Activated CD8-positive, alpha-beta memory T cell treated with anti-CD3 and anti-CD28 coated beads, Interleukin-2, amount 10 ng/mL, durations not matched to agents 7 days and 5 days (primary cell): Measurements from ENCODE around the gene TOLLIP. TPM values are rescaled to one million over a fixed set of nuclear protein-coding genes. Genes with fewer than 3 reads are reported as not detected.

ENCODE experiments used
- ATAC-seq: fragments of 150-1000 bp; cut with Tn5 transposase; one replicate; pipeline ENCODE4 v1.10.0; 2021; ENCODE audit warnings: moderate library complexity
- CTCF ChIA-PET: fragments of 350-600 bp; sonication (Branson Sonifier 250); formaldehyde crosslinking; loops from one replicate; lab custom pipeline; 2021; ENCODE audit warnings: antibody characterized with exemption; lab: Charles Lee
- DNase-seq: peaks from one replicate; pipeline ENCODE4 v3.0.0-alpha.2; 2020
- H3K27ac Mint-ChIP-seq: one replicate; pipeline ENCODE4 v1.8.0; 2021; ENCODE audit warnings: mild to moderate bottlenecking, mixed read lengths
- H3K27me3 Mint-ChIP-seq: one replicate; pipeline ENCODE4 v1.8.0; 2021; ENCODE audit warnings: mixed read lengths
- H3K36me3 Mint-ChIP-seq: one replicate; pipeline ENCODE4 v1.8.0; 2021; ENCODE audit warnings: mild to moderate bottlenecking, mixed read lengths
- H3K4me1 Mint-ChIP-seq: one replicate; pipeline ENCODE4 v1.8.0; 2021; ENCODE audit warnings: mixed read lengths
- H3K4me3 Mint-ChIP-seq: one replicate; pipeline ENCODE4 v1.8.0; 2021; ENCODE audit warnings: mild to moderate bottlenecking, moderate library complexity, mixed read lengths
- H3K9me3 Mint-ChIP-seq: one replicate; pipeline ENCODE4 v1.8.0; 2022; ENCODE audit warnings: low read depth, mixed read lengths
- total RNA-seq, 2 experiments: library from RNA; stranded (reverse); gene quantifications; one replicate each; pipeline ENCODE4 v1.2.3, GENCODE V29; 2021

The TOLLIP gene
- total RNA-seq, 2 experiments from 2014 or later: 33.3 to 35.8 TPM

DNA sequence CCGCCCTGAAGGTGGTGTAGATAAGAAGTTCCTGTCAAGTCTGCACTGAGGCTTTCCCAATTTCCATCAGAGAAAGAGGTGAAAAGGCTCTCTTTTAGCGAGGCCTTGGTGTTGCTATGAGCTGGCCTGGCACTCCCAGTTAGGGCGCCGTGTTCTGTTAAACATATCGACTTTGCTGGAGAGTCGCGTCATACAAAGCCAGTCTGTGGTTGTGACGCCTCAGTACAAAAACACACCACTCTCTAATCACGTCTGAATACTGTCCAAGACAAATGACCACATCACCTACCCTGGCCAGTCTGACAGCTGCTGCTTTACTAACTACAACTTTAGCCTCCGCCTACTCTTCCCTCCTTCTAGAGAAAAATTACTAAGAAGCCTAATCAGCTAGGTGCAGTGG lies 8.0 kb upstream of the TOLLIP start:
- Mint-ChIP-seq H3K4me1 (no peaks in the 10 kb centered on the region), H3K27me3 (peaks cover 31% of the 10 kb centered on the region), H3K4me3 (no peak overlapping the region), H3K9me3 (peaks cover 1% of the 10 kb centered on the region), H3K27ac (no peak overlapping the region), H3K36me3 (peaks cover 3% of the 10 kb centered on the region)
- CTCF ChIA-PET: no interaction called here
- DNase-seq: no peak
- ATAC-seq: no peak

DNA sequence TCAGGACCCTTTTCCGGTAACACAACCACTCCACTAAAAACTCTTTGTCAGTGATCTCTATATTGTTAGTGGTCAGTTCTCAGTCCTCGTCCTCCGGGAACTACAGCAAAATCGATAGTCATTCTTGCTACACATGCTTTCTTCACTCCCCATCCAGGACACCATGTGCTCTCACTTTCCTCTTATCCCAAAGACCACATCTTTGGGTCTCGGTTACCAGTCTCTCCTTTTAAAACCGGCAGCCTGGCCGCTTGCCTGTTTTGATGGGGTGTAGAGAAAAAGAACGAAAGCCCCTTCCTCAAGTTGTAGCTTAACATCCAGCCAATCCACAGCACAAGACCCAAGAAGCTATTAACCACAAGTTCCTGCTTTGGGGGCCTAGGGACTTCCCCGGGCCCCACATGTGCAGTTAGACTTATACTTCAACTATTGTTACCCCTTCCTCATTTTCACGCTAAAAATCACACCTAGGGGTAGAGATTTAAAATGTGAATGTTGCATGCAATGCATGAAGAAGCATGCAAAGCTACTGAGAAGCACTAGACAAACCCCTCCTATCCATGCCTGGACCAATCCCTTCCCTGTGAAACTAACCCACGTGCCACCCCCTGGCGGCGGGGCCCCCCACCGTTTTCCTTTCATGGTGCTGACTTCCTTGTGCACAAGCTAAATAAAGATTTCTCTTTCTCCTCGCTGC lies 1.5 kb upstream of the TOLLIP start:
- CTCF ChIA-PET: interaction anchor here (0.8 to 3.0 kb wide), 5 partner anchors 17 to 264 kb away, joined by 3 to 10 read pairs (median 3); no protein-coding TSS in a partner anchor
- ATAC-seq (no peak), DNase-seq (peak; percentile 79)
- peaks cover 7% of the 10 kb centered on the region for H3K9me3 Mint-ChIP-seq
- H3K36me3 Mint-ChIP-seq: peaks cover 19% of the 10 kb centered on the region
- peaks cover 29% of the 10 kb centered on the region for H3K4me1 Mint-ChIP-seq
- peaks cover 18% of the 10 kb centered on the region for H3K27me3 Mint-ChIP-seq
- peak overlapping the region; percentile 96 for H3K27ac Mint-ChIP-seq
- H3K4me3 Mint-ChIP-seq: peak overlapping the region; percentile 88

GRCh38 chr11:1310318-1310687 lies 871 bp upstream of the TOLLIP start:
- CTCF ChIA-PET: interaction anchor here (1.0 to 3.0 kb wide), 4 partner anchors 18 to 73 kb away, joined by 3 to 10 read pairs (median 4); no protein-coding TSS in a partner anchor
- peaks cover 19% of the 10 kb centered on the region for H3K36me3 Mint-ChIP-seq
- H3K9me3 Mint-ChIP-seq: peaks cover 7% of the 10 kb centered on the region
- DNase-seq (no peak), ATAC-seq (no peak)
- peak overlapping the region; percentile 96 for H3K27ac Mint-ChIP-seq
- H3K4me3 Mint-ChIP-seq: peak overlapping the region; percentile 88
- peaks cover 29% of the 10 kb centered on the region for H3K4me1 Mint-ChIP-seq
- H3K27me3 Mint-ChIP-seq: peaks cover 16% of the 10 kb centered on the region

DNA sequence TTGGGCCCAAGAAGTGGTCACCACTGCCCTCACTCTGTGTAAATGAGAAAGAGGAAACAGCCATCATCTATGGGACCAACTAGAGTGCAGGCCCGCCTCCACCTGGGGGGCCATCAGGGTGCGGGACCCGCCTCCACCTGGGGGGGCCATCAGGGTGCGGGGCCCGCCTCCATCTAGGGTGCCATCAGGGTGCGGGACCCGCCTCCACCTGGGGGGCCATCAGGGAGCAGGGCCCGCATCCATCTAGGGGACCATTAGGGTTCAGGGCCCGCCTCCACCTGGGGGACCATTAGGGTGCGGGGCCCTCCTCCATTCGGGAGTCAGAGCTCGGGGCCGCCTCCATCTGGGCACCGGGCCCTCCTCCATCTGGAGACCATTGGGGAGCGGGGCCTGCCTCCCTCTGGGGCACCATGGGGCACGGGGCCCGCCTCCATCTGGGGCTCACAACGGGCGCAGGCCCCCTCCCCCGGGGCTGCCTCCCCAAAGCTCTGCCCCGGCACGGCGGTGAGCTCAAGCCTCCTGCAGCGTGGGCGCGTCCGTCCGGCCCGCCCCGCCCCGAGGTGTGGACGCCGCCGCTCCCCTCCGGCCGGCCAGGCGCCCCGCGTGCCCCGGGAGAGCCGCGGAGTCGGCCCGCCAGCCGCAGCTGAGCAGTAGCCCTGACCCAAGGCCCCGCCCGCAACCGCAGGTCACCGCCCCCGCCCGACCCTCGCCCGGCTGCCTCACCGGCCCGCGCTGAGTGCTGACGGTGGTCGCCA lies 512 bp downstream of the TOLLIP start:
- DNase-seq: peak; percentile 54
- peaks cover 7% of the 10 kb centered on the region for H3K27me3 Mint-ChIP-seq
- H3K36me3 Mint-ChIP-seq: peaks cover 19% of the 10 kb centered on the region
- CTCF ChIA-PET: interaction anchor here (0.7 to 3.0 kb wide), 8 partner anchors 11 to 266 kb away, joined by 3 to 10 read pairs (median 4); no protein-coding TSS in a partner anchor
- ATAC-seq: peak; percentile 37
- H3K4me3 Mint-ChIP-seq: peak overlapping the region; percentile 44
- peaks cover 7% of the 10 kb centered on the region for H3K9me3 Mint-ChIP-seq
- peaks cover 29% of the 10 kb centered on the region for H3K4me1 Mint-ChIP-seq
- no peak overlapping the region for H3K27ac Mint-ChIP-seq

DNA sequence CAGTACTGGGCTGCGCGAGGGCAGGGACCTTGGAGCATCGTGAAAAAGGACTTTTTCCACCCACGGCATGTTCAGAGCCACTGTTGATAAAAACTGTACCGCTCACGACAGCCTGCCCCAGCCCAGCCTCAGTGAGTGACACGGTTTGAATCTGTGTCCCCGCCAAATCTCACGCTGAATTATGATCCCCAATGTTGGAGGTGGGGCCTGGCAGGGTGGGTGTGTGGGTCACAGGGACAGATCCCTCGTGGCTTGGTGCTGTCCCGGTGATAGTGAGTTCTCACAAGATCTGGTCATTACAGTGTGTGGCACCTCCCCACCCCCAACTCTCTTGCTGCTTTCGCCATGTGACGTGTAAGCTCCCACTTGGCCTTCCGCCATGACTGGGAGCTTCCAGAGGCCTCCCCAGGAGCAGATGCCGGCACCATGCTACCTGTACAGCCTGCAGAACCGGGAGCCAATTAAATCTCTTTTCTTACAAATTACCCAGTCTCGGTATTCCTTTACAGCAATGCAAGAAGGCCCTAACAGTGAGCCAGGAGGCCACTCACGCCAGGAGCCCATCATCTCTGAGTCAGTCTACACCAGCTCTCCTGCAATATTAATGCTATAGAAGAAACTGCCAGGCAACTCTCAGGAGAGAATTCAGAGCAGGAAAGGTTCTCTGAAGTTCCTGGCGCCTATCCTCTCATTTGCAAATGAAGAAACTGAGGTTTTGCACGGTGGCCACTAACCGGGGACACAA lies 1.3 kb downstream of the TOLLIP start:
- Mint-ChIP-seq H3K27me3 (peaks cover 2% of the 10 kb centered on the region), H3K27ac (no peak overlapping the region), H3K9me3 (peaks cover 7% of the 10 kb centered on the region), H3K4me3 (peak overlapping the region; percentile 44), H3K4me1 (peaks cover 30% of the 10 kb centered on the region), H3K36me3 (peaks cover 17% of the 10 kb centered on the region)
- DNase-seq: no peak
- CTCF ChIA-PET: interaction anchor here (1.1 to 1.6 kb wide), 3 partner anchors 12 to 267 kb away, joined by 3 to 5 read pairs (median 4); no protein-coding TSS in a partner anchor
- no peak for ATAC-seq

DNA sequence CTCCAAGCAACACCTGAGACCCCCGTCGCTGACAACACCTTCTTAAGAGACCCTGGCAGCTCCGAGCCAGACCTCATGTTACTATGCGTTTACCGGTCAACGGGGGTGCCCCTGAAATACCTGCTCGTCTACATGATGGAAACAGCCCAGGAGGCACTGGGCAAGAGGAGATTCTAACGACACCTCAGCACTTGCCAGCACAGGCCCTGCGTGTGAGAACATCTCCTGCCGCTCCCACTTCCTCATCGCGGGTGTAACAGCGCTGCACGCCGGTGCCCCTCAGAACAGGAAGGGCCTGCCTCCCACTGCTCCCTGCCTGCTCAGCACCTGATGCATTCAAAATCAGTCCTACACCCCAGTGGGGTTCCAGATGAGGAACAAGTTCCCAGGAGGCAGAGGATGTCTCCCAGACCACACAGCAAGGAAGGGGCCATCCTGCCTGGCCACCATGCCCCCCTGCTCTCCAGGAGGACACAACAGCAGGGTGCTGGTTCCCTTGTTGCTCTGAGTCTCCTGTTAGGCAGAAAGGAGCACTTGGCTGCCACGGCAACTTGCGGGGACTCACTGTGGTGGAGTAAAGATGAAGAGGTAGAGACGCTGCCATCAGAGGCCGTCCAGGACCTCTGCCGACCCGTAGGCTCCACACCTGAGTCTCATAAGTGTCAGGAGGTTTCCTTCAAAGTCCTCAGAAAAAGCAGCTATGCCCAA lies 2.1 kb downstream of the TOLLIP start:
- CTCF ChIA-PET: no interaction called here
- no peaks in the 10 kb centered on the region for H3K27me3 Mint-ChIP-seq
- peaks cover 15% of the 10 kb centered on the region for H3K36me3 Mint-ChIP-seq
- H3K27ac Mint-ChIP-seq: no peak overlapping the region
- DNase-seq (no peak), ATAC-seq (no peak)
- peaks cover 30% of the 10 kb centered on the region for H3K4me1 Mint-ChIP-seq
- no peak overlapping the region for H3K4me3 Mint-ChIP-seq
- H3K9me3 Mint-ChIP-seq: peaks cover 5% of the 10 kb centered on the region

GRCh38 chr11:1306186-1307162 lies 3.0 kb downstream of the TOLLIP start:
- CTCF ChIA-PET: no interaction called here
- no peak overlapping the region for H3K27ac Mint-ChIP-seq
- no peak overlapping the region for H3K4me3 Mint-ChIP-seq
- H3K27me3 Mint-ChIP-seq: no peaks in the 10 kb centered on the region
- peaks cover 29% of the 10 kb centered on the region for H3K4me1 Mint-ChIP-seq
- H3K36me3 Mint-ChIP-seq: peaks cover 9% of the 10 kb centered on the region
- no peak for ATAC-seq
- H3K9me3 Mint-ChIP-seq: peaks cover 2% of the 10 kb centered on the region
- DNase-seq: no peak

DNA sequence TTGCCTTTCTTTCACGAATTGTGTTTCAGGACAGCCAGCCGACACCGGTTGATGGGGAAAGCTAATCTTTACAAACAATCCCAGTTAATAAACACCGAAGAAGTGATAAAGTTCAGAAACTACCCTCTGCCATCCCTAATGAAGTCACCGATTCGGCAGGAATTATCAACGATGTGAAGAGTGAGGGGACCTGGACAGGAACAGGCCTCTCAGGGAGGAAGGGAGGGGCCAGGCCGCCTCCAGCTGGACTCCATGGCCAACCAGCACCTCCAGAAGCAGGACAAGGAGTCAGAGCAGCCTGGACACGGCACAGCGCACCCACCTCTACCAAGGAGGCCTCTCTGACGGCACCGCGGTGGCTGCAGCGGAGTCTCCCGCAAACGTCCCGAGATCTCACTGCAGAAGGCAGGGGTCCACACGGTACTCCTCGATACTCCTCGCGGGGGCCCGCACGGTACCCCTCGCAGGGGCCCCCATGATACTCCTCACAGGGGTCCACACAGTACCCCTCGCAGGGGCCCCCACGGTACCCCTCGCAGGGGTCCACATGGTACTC lies 3.9 kb downstream of the TOLLIP start:
- H3K4me1 Mint-ChIP-seq: peaks cover 20% of the 10 kb centered on the region
- H3K27ac Mint-ChIP-seq: no peak overlapping the region
- no peak for DNase-seq

DNA sequence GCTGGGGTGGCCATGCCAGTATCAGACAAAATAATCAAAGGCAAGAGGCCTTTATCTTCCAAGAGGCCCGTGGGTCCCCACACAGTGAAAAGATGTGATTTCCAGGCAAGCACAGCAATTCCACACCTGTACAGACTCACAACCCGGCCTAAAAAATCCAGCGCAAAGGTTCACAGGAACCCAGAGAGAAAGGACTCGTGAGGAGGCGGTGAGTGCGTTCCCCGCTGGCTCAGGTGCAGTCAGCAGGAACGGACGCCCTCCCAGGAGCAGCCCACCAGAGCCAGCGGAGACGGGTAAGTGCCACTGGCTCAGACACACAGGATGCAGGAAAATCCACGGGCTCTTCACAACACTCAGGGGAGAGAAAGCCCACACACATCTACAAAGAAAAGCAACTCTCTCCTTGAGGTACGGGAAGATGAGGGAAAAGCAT lies 4.4 kb downstream of the TOLLIP start:
- H3K4me3 Mint-ChIP-seq: no peak overlapping the region
- no peak overlapping the region for H3K27ac Mint-ChIP-seq
- H3K4me1 Mint-ChIP-seq: peaks cover 18% of the 10 kb centered on the region
- CTCF ChIA-PET: no interaction called here
- ATAC-seq: no peak
- H3K9me3 Mint-ChIP-seq: no peaks in the 10 kb centered on the region
- no peaks in the 10 kb centered on the region for H3K36me3 Mint-ChIP-seq
- DNase-seq: no peak
- no peaks in the 10 kb centered on the region for H3K27me3 Mint-ChIP-seq

More for the DNA sequence above, 3.9 kb downstream of the TOLLIP start:
- Mint-ChIP-seq H3K4me3 (no peak overlapping the region), H3K9me3 (no peaks in the 10 kb centered on the region), H3K36me3 (peaks cover under 1% of the 10 kb centered on the region), H3K27me3 (no peaks in the 10 kb centered on the region)
- CTCF ChIA-PET: no interaction called here
- no peak for ATAC-seq

- Mint-ChIP-seq H3K36me3 (no peaks in the 10 kb centered on the region), H3K9me3 (no peaks in the 10 kb centered on the region), H3K27ac (no peak overlapping the region), H3K4me1 (peaks cover 18% of the 10 kb centered on the region), H3K27me3 (no peaks in the 10 kb centered on the region), H3K4me3 (no peak overlapping the region)
- no peak for DNase-seq
- CTCF ChIA-PET: no interaction called here
- ATAC-seq: no peak
Measured at GRCh38 chr11:1304380-1304779, 5.1 kb downstream of the TOLLIP start.

DNA sequence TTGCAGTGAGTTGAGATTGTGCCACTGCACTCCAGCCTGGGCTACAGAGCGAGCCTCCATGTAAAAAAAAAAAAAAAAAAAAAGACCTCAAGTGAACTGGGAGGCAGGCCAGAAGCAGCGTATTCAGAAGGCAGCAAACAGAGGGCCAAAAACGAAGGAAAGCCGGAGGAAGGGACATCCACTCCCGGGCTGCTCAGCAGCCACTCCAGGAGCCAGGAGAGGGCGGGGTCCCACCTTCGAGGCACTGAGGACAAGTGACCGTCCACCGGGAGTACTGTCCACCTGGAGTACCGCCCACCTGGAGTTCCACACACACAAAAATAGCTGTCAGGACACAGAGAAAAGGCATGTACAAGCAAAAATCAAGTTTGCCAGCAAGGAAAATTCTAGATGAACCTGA lies 5.5 kb downstream of the TOLLIP start:
- Mint-ChIP-seq H3K36me3 (no peaks in the 10 kb centered on the region), H3K4me3 (no peak overlapping the region), H3K27ac (no peak overlapping the region), H3K9me3 (no peaks in the 10 kb centered on the region), H3K27me3 (no peaks in the 10 kb centered on the region), H3K4me1 (peaks cover 18% of the 10 kb centered on the region)
- CTCF ChIA-PET: no interaction called here
- DNase-seq (no peak), ATAC-seq (no peak)
